ENCODE data around the gene SEC14L3.

SEC14L3 gene

GRCh38 chr22:30414525-30415047 lies 57.2 kb downstream of the SEC14L3 start:
- Histone ChIP-seq H3K27me3 (ENCODE audit: insufficient read depth, insufficient read length) (no peaks in the 10 kb centered on the region), H3K36me3 (ENCODE audit: insufficient read depth, insufficient read length, low read length) (peaks cover 43% of the 10 kb centered on the region), H3K9ac (ENCODE audit: insufficient read length, low read depth) (no peak overlapping the region), H3K4me3 (ENCODE audit: insufficient read length, low read depth) (no peak overlapping the region), H3K4me1 (ENCODE audit: insufficient read depth, insufficient read length) (peaks cover 2% of the 10 kb centered on the region), H3K9me3 (ENCODE audit: insufficient read depth, low read length) (no peaks in the 10 kb centered on the region)
- no peak for TF ChIP-seq YY1 (IDR thresholded peaks at IDR 0.05; ENCODE audit: insufficient read depth, insufficient read length)
- TF ChIP-seq SUZ12 (IDR thresholded peaks at IDR 0.05; ENCODE audit: extremely low read depth, insufficient read depth, insufficient read length): no peak
- TF ChIP-seq ZNF274 (IDR thresholded peaks at IDR 0.05; ENCODE audit: low read depth, low read length): no peak
- no peak for DNase-seq (ENCODE audit: low read depth, low spot score)

- DNase-seq (ENCODE audit: low read depth, low spot score): no peak
- no peaks in the 10 kb centered on the region for H3K27me3 ChIP-seq (ENCODE audit: insufficient read depth, insufficient read length)
- H3K9me3 ChIP-seq (ENCODE audit: insufficient read depth, low read length): no peaks in the 10 kb centered on the region
- peaks cover 42% of the 10 kb centered on the region for H3K36me3 ChIP-seq (ENCODE audit: insufficient read depth, insufficient read length, low read length)
- no peak overlapping the region for H3K9ac ChIP-seq (ENCODE audit: insufficient read length, low read depth)
- H3K4me3 ChIP-seq (ENCODE audit: insufficient read length, low read depth): no peak overlapping the region
- H3K4me1 ChIP-seq (ENCODE audit: insufficient read depth, insufficient read length): peaks cover 2% of the 10 kb centered on the region
- TF ChIP-seq YY1 (IDR thresholded peaks at IDR 0.05; ENCODE audit: insufficient read depth, insufficient read length): no peak
- TF ChIP-seq ZNF274 (IDR thresholded peaks at IDR 0.05; ENCODE audit: low read depth, low read length): no peak
- TF ChIP-seq SUZ12 (IDR thresholded peaks at IDR 0.05; ENCODE audit: extremely low read depth, insufficient read depth, insufficient read length): no peak
These were observed 57.9 kb downstream of the SEC14L3 start for GRCh38 chr22:30413745-30414524.

GRCh38 chr22:30413001-30413400 lies 58.8 kb downstream of the SEC14L3 start:
- no peak overlapping the region for H3K9ac ChIP-seq (ENCODE audit: insufficient read length, low read depth)
- no peak for TF ChIP-seq ZNF274 (IDR thresholded peaks at IDR 0.05; ENCODE audit: low read depth, low read length)
- no peak for TF ChIP-seq YY1 (IDR thresholded peaks at IDR 0.05; ENCODE audit: insufficient read depth, insufficient read length)
- no peak for TF ChIP-seq SUZ12 (IDR thresholded peaks at IDR 0.05; ENCODE audit: extremely low read depth, insufficient read depth, insufficient read length)
- H3K4me1 ChIP-seq (ENCODE audit: insufficient read depth, insufficient read length): peaks cover 2% of the 10 kb centered on the region
- H3K4me3 ChIP-seq (ENCODE audit: insufficient read length, low read depth): no peak overlapping the region
- peaks cover 33% of the 10 kb centered on the region for H3K36me3 ChIP-seq (ENCODE audit: insufficient read depth, insufficient read length, low read length)
- no peaks in the 10 kb centered on the region for H3K9me3 ChIP-seq (ENCODE audit: insufficient read depth, low read length)
- no peaks in the 10 kb centered on the region for H3K27me3 ChIP-seq (ENCODE audit: insufficient read depth, insufficient read length)
- no peak for DNase-seq (ENCODE audit: low read depth, low spot score)

GRCh38 chr22:30411780-30412179 lies 60.0 kb downstream of the SEC14L3 start:
- no peaks in the 10 kb centered on the region for H3K27me3 ChIP-seq (ENCODE audit: insufficient read depth, insufficient read length)
- TF ChIP-seq YY1 (IDR thresholded peaks at IDR 0.05; ENCODE audit: insufficient read depth, insufficient read length) (no peak), ZNF274 (IDR thresholded peaks at IDR 0.05; ENCODE audit: low read depth, low read length) (no peak), SUZ12 (IDR thresholded peaks at IDR 0.05; ENCODE audit: extremely low read depth, insufficient read depth, insufficient read length) (no peak)
- H3K9me3 ChIP-seq (ENCODE audit: insufficient read depth, low read length): no peaks in the 10 kb centered on the region
- no peak overlapping the region for H3K9ac ChIP-seq (ENCODE audit: insufficient read length, low read depth)
- DNase-seq (ENCODE audit: low read depth, low spot score): no peak
- peaks cover 2% of the 10 kb centered on the region for H3K4me1 ChIP-seq (ENCODE audit: insufficient read depth, insufficient read length)
- H3K36me3 ChIP-seq (ENCODE audit: insufficient read depth, insufficient read length, low read length): peaks cover 26% of the 10 kb centered on the region
- H3K4me3 ChIP-seq (ENCODE audit: insufficient read length, low read depth): no peak overlapping the region
